ENCODE results near the gene CDK1. TPM values are rescaled to one million over a fixed set of nuclear protein-coding genes. Genes with fewer than 3 reads are reported as not detected.
"Not testable (repeated sequence)": the region's sequence is repeated elsewhere in the genome, so short reads cannot be mapped to it uniquely, and the experiment has no call there.

The CDK1 gene
- total RNA-seq, 1 donor = 3.4 TPM

DNA sequence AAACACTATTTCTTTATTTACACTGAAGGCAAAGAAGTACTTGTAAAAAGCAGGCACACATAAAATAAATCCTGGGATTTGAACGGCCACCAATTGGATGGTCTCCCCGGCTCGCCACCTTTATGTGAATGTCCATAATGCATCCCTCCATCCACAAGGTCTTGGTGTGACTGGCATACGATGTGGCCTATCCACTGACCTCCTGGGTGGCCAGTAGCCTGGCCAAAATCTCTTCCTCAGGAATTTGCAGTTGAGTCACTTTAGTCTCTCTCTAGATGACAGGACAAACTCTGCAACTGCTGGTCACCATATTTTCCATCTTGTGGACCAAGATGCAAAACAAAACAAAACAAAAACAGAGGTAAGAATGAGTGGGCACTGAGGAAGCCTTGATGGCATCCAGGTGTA, 39.1 kb downstream of the CDK1 start:
- Histone ChIP-seq H3K9me3 (ENCODE audit: low read depth, low read length) (no peaks in the 10 kb centered on the region), H3K4me1 (ENCODE audit: insufficient read depth, low read length) (no peaks in the 10 kb centered on the region), H3K4me3 (ENCODE audit: low read length) (no peak overlapping the region), H3K27me3 (ENCODE audit: insufficient read depth, low read length) (no peaks in the 10 kb centered on the region)

DNA sequence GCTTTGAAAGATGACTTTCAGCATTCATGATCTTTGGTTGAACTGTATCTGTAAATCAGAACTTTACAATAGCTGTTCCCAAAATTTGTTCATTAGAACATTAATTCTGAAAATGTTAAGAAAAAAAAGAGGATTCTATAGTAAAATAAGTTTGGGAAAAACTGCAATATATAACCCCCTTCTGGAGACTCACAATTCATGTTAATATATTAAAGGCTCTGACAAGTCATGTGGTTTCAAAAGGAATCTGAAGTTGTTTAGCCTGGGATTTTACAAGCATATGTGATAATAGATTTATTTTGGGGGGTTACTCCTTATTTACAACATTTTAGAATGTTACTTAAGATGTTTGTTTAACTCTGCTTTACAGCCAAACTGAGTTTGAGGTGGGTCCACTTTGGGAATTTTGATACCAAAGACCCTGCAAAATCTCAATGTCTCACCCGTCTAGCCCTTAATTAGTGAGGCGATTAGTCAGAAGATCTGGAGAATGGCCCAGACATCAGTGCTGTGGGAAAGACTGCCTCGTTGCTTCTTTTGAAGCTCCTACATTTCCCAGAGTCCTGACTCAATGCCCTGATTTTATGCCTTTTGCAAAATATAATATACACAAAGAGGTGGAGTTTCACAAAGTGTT, 40.0 kb downstream of the CDK1 start:
- Histone ChIP-seq H3K27me3 (ENCODE audit: insufficient read depth, low read length) (no peaks in the 10 kb centered on the region), H3K4me1 (ENCODE audit: insufficient read depth, low read length) (no peaks in the 10 kb centered on the region), H3K4me3 (ENCODE audit: low read length) (no peak overlapping the region), H3K9me3 (ENCODE audit: low read depth, low read length) (no peaks in the 10 kb centered on the region)

DNA sequence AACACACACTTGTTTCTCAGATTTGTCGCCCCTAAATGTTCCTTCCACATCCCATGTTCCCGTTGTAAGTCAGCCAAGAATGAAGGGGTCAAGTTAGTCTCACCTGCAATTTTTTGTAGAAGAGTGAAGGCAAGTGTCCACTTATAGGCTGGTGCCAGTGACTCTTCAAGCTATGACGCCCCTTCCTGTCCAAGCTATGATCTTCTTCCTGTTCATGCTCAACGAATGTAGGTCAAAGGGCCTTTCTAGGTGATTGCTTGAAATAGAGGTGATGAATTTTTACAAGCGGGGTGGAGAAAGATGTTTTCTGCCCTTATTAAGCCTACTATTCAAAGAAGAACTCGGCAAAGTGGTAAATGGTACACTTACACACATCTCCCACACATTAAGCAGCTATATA, 41.0 kb downstream of the CDK1 start:
- Histone ChIP-seq H3K9me3 (ENCODE audit: low read depth, low read length) (no peaks in the 10 kb centered on the region), H3K27me3 (ENCODE audit: insufficient read depth, low read length) (no peaks in the 10 kb centered on the region), H3K4me1 (ENCODE audit: insufficient read depth, low read length) (no peaks in the 10 kb centered on the region), H3K4me3 (ENCODE audit: low read length) (no peak overlapping the region)

DNA sequence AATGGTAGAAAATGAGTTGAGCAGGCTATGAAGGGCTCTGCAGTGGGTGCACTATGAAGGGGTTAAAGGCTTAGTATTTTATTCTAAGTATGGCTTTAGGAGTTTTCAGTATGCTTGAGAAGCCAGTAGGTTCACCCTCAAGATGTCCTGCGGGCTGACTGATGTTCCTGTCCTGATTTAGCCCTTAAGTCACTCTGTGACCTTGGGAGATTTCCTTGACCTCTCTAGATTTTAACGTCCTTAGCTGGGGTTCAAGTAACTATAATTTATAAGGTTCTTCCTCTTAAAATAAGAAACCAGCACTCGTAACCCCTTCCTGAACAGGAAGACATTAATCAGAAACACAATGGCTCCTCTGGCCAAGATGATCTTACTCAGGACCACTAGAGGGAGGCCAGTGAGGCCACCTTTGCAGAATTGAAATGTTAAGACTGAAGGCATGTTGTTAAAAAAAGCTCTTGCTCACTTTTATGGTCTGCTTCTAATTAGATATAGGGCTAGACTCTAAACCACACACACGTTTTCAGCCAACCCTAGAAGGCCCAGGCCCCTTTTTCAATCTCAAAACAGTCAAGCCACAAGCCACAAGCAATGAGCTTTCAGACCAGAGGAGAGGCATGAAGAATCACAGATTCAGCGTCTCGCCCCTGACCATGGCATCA, 41.9 kb downstream of the CDK1 start:
- no peaks in the 10 kb centered on the region for H3K4me1 ChIP-seq (ENCODE audit: insufficient read depth, low read length)
- no peaks in the 10 kb centered on the region for H3K27me3 ChIP-seq (ENCODE audit: insufficient read depth, low read length)
- no peaks in the 10 kb centered on the region for H3K9me3 ChIP-seq (ENCODE audit: low read depth, low read length)
- no peak overlapping the region for H3K4me3 ChIP-seq (ENCODE audit: low read length)

DNA sequence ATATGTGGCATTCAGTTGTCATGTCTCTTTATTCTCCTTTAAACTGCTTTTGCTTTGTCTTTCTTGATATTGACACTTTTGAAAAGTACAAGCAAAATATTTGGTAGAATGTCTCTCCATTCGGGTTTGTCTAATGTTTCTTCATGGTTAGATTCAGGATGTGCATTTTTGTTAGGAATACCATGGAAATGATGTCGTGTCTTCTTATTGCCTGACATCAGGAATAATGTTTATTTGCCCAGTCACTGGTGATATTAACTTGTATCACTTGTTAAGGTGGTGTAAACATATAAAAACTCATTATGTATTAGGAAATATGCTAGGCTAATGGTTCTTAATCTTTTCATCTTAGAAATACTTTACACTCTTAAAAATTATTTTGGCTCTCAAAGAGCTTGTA, 43.4 kb downstream of the CDK1 start:
- Histone ChIP-seq H3K9me3 (ENCODE audit: low read depth, low read length) (no peaks in the 10 kb centered on the region), H3K4me3 (ENCODE audit: low read length) (no peak overlapping the region), H3K4me1 (ENCODE audit: insufficient read depth, low read length) (no peaks in the 10 kb centered on the region), H3K27me3 (ENCODE audit: insufficient read depth, low read length) (no peaks in the 10 kb centered on the region)

DNA sequence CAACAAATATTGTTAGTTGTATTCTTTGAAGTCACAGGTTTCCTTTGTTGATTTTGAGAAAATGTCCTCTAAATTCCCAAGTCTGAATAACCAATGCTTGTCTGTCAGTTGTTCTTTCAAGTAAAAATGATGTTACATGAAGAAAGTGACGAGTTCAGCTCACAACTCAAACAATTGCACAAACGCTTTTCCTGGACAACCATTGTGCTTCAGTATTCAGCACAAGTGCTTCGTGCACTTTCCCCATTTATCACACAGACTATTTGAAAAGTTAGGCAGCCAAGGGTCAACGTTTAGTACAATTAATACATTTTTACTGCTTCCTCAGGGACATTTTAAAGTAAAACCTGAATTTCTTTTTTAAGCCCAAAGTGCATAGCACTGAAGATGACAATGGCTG, 44.5 kb downstream of the CDK1 start:
- Histone ChIP-seq H3K4me3 (ENCODE audit: low read length) (no peak overlapping the region), H3K4me1 (ENCODE audit: insufficient read depth, low read length) (no peaks in the 10 kb centered on the region), H3K9me3 (ENCODE audit: low read depth, low read length) (no peaks in the 10 kb centered on the region), H3K27me3 (ENCODE audit: insufficient read depth, low read length) (no peaks in the 10 kb centered on the region)

DNA sequence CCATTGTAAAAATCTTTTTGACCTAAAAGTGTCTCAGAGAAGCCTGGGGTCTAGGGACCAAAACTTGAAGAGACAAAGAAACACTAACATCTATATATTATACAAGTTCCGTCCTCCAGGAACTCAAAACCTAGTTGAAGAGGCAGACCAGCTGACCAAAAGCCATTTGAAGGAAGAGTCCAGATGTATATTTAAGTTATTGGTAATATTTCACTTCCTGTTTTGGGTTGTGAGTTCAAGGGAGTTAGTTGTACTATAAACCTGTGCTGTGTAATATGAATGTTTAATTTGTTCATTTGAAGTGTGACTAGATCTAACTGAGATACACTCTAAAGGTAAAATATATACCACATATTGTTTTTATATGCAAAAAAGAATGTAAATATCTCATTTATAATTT, 45.0 kb downstream of the CDK1 start:
- Histone ChIP-seq H3K27me3 (ENCODE audit: insufficient read depth, low read length) (no peaks in the 10 kb centered on the region), H3K4me3 (ENCODE audit: low read length) (no peak overlapping the region), H3K9me3 (ENCODE audit: low read depth, low read length) (no peaks in the 10 kb centered on the region), H3K4me1 (ENCODE audit: insufficient read depth, low read length) (no peaks in the 10 kb centered on the region)

DNA sequence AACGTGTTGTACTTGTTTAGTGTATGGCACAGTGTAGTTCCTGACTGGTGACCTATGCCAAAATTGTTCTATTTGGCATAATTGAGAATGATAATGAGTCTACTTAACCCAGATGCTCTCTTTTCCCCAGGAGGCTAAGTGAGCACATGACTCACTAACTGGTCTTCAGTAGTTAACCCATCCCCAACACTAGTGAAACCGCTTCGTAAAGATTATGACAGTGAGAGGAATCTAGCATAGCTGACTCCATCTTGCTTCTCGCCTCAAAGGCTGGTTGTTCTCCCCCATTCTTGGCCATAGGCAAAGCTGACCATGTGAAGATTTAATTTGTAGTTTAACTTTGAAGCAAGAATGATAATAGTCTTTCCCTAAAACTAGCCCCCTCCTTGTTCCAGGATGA, 47.2 kb downstream of the CDK1 start:
- Histone ChIP-seq H3K9me3 (ENCODE audit: low read depth, low read length) (no peaks in the 10 kb centered on the region), H3K27me3 (ENCODE audit: insufficient read depth, low read length) (no peaks in the 10 kb centered on the region), H3K4me1 (ENCODE audit: insufficient read depth, low read length) (no peaks in the 10 kb centered on the region), H3K4me3 (ENCODE audit: low read length) (no peak overlapping the region)

DNA sequence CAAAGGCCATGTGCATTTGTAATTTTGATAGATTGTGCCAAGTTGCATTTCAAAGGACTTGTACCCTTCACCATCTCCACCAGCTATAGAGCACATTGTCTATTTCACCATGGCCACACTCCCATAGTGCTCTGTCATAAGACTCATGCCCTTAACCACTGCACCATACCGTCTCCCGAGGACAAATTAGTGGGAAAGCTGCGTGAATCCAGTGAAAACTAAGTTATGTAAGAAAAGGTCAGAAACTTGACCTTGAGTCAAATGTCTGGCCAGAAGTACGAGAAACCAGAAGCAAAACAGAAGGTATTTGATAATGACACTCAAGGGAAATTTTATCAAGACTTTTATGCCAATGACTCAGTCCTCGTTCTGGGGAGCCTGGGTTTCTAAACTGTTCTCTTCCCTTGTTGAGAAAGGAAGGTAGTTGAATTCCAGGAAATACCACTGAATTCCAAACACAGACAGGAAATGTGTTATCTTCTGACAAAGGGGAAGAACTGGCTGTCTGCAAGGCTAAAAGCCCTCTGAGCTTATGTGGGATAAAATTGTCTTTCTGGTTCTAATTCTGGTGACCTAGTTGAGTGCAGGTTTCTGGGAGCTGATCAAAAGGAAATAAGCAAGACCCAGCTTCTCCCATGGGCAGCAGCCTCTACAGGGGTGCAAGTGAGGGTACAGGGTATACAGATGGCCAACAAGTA, 49.7 kb downstream of the CDK1 start:
- Histone ChIP-seq H3K9me3 (ENCODE audit: low read depth, low read length) (no peaks in the 10 kb centered on the region), H3K27me3 (ENCODE audit: insufficient read depth, low read length) (no peaks in the 10 kb centered on the region), H3K4me3 (ENCODE audit: low read length) (no peak overlapping the region), H3K4me1 (ENCODE audit: insufficient read depth, low read length) (no peaks in the 10 kb centered on the region)

DNA sequence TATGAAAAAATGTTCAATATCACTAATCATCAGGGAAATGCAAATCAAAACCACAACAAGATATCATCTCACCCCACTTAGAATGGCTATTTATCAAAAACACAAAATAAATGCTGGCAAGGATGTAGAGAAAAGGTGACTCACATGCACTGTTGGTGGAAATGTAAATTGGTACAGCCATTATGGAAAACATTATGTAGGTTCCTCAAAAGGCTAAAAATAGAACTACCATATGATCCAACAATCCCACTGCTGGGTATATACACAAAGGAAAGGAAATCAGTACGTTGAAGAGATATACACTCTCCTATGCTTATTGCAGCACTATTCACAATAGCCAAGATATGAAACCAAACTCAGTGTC, 50.2 kb downstream of the CDK1 start:
- H3K9me3 ChIP-seq (ENCODE audit: low read depth, low read length) = no peaks in the 10 kb centered on the region
- no peaks in the 10 kb centered on the region for H3K4me1 ChIP-seq (ENCODE audit: insufficient read depth, low read length)
- no peaks in the 10 kb centered on the region for H3K27me3 ChIP-seq (ENCODE audit: insufficient read depth, low read length)
- no peak overlapping the region for H3K4me3 ChIP-seq (ENCODE audit: low read length)

DNA sequence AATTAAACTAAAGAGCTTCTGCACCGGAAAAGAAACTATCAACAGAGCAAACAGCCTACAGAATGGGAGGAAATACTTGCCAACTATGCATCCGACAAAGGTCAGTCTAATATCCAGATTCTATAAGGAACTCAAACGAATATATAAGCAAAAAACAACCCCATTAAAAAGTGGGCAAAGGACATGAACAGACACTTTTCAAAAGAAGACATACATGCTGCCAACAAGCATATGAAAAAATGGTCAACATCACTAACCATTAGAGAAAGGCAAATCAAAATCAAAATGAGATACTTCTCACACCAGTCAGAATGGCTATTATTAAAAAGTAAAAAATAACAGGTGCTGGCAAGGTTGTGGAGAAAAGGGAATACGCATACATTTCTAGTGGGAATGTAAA, 53.9 kb downstream of the CDK1 start:
- not testable (repeated sequence) for H3K4me3 ChIP-seq (ENCODE audit: low read length); H3K27me3 ChIP-seq (ENCODE audit: insufficient read depth, low read length); H3K4me1 ChIP-seq (ENCODE audit: insufficient read depth, low read length); H3K9me3 ChIP-seq (ENCODE audit: low read depth, low read length)

DNA sequence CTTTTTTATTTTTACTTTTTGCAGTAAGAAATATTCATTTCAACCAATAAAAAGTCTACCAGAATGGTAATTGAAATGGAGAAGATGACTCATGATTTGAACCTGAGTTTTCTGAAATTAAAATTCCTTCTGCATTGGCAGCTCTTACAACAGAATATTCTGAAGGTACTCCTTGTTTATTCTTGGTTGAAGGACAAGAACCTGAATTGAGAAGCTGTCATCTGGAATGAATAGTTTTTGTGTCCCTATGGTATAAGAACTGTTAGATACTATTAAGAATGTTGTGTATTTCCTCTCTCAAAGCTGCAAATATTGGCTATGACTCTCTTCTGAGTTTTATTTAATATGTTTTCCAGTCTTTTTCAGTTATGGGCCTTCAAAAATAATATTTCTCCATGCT, 56.1 kb downstream of the CDK1 start:
- Histone ChIP-seq H3K27me3 (ENCODE audit: insufficient read depth, low read length) (no peaks in the 10 kb centered on the region), H3K4me1 (ENCODE audit: insufficient read depth, low read length) (no peaks in the 10 kb centered on the region), H3K4me3 (ENCODE audit: low read length) (no peak overlapping the region), H3K9me3 (ENCODE audit: low read depth, low read length) (no peaks in the 10 kb centered on the region)

DNA sequence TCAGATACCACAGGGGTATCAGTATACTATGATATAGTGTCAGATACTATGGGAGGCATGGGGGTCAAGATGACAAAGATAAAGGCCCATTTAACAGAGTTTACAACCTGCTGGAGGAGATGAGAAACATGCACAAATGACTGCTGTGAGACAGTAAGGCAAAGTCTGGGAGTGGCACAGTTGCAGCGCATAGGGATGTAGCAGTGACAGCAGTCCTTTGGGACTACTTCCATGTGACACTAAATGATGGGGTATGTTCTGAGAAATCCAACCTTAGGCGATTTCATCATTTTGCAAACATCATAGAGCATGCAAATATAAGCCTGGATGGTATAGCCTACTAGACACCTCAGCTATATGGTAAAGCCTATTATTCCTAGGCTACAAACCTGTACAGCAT, 56.8 kb downstream of the CDK1 start:
- no peaks in the 10 kb centered on the region for H3K9me3 ChIP-seq (ENCODE audit: low read depth, low read length)
- no peaks in the 10 kb centered on the region for H3K27me3 ChIP-seq (ENCODE audit: insufficient read depth, low read length)

DNA sequence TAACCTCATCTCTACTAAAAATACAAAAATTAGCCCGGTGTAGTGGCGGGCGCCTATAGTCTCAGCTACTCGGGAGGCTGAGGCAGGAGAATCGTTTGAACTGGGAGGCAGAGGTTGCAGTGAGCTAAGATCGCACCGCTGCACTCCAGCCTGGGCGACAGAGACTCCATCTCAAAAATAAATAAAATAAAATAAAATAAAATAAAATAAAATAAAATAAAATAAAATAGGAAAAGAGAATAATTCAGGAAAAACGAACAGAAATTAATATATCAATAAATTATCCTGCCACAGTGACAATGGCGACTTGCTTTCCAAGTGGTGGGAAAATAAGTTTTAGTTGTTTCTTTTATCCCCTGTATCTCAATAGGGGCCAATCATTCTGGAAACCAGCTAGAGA, 62.9 kb downstream of the CDK1 start:
- H3K27me3 ChIP-seq (ENCODE audit: insufficient read depth, low read length); H3K4me3 ChIP-seq (ENCODE audit: low read length); H3K9me3 ChIP-seq (ENCODE audit: low read depth, low read length); H3K4me1 ChIP-seq (ENCODE audit: insufficient read depth, low read length): not testable (repeated sequence)

More for the DNA sequence above, 56.8 kb downstream of the CDK1 start:
- no peaks in the 10 kb centered on the region for H3K4me1 ChIP-seq (ENCODE audit: insufficient read depth, low read length)
- no peak overlapping the region for H3K4me3 ChIP-seq (ENCODE audit: low read length)

DNA sequence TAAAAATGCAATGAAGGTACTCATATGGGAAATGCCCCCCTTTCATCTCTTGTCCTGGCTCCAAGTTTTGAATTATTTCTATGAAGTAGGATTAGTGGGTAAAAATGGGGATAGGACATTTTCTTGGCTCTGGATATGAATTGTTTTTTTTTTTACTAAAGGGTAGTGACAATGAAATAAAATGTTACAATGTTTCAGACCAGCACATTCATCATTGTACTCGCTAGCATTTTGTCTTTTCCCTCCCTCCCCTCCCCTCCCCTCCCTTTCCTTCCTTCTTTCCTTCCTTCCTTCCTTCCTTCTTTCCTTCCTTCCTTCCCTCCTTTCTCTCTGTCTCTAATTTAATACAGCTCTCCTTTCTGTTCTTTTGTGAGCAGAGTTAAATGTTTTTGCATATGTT, 64.4 kb downstream of the CDK1 start:
- no peaks in the 10 kb centered on the region for H3K4me1 ChIP-seq (ENCODE audit: insufficient read depth, low read length)

More for the DNA sequence above, 64.4 kb downstream of the CDK1 start:
- Histone ChIP-seq H3K27me3 (ENCODE audit: insufficient read depth, low read length) (no peaks in the 10 kb centered on the region), H3K4me3 (ENCODE audit: low read length) (no peak overlapping the region), H3K9me3 (ENCODE audit: low read depth, low read length) (no peaks in the 10 kb centered on the region)
